WTC11 (cell line): ENCODE results near the gene CELSR2. TPM values are rescaled to one million over a fixed set of nuclear protein-coding genes. Genes with fewer than 3 reads are reported as not detected.

Experiments
- ATAC-seq: fragments of 200-7000 bp; cut with Tn5 transposase; 2 replicates; pipeline ENCODE4 v1.10.0; 2021; ENCODE audit warnings: mild to moderate bottlenecking, moderate library complexity
- CTCF ChIA-PET: fragments of 300-600 bp; sonication (Branson Sonifier 250); formaldehyde crosslinking; loops from one replicate; lab custom pipeline; 2021; ENCODE audit warnings: antibody characterized with exemption; lab: Charles Lee
- POLR2A ChIA-PET: fragments of 350-600 bp; sonication (Branson Sonifier 250); formaldehyde crosslinking; loops from one replicate; lab custom pipeline; 2021; ENCODE audit warnings: antibody characterized with exemption; lab: Charles Lee
- DNase-seq: peaks from one replicate; pipeline ENCODE4 v3.0.0; 2021; ENCODE audit warnings: low spot score
- H3K27ac Mint-ChIP-seq: 2 replicates; pipeline ENCODE4 v1.8.0; 2021; ENCODE audit warnings: mixed read lengths
- H3K27me3 Mint-ChIP-seq: 2 replicates; pipeline ENCODE4 v1.8.0; 2021; ENCODE audit warnings: low read depth, mild to moderate bottlenecking, moderate library complexity, mixed read lengths
- H3K36me3 Mint-ChIP-seq: 2 replicates; pipeline ENCODE4 v1.8.0; 2021; ENCODE audit warnings: mixed read lengths
- H3K4me1 Mint-ChIP-seq: 2 replicates; pipeline ENCODE4 v1.8.0; 2022; ENCODE audit warnings: mixed read lengths
- H3K4me3 Mint-ChIP-seq: 2 replicates; pipeline ENCODE4 v1.8.0; 2021; ENCODE audit warnings: mild to moderate bottlenecking, moderate library complexity, mixed read lengths
- H3K9me3 Mint-ChIP-seq: 2 replicates; pipeline ENCODE4 v1.8.0; 2021; ENCODE audit warnings: mixed read lengths
- AFF4 ChIP-seq: sonication (generic); formaldehyde crosslinking; IDR thresholded peaks from 2 replicates; pipeline ENCODE4 v1.8.1; 2023; ENCODE audit warnings: mild to moderate bottlenecking, missing genetic modification reagents, borderline replicate concordance
- ARID4B ChIP-seq: sonication (generic); formaldehyde crosslinking; IDR thresholded peaks from 2 replicates; pipeline ENCODE4 v1.8.0; 2023; ENCODE audit warnings: missing genetic modification reagents, mild to moderate bottlenecking, borderline replicate concordance
- CREB1 ChIP-seq: sonication (generic); formaldehyde crosslinking; IDR thresholded peaks from 2 replicates; pipeline ENCODE4 v1.8.0; 2023; ENCODE audit warnings: mild to moderate bottlenecking, missing genetic modification reagents
- EMX1 ChIP-seq: fragments of 250-450 bp; sonication (Bioruptor Pico); IDR thresholded peaks from 2 replicates; pipeline ENCODE4 v1.8.0; 2021; ENCODE audit warnings: mild to moderate bottlenecking
- FOXP4 ChIP-seq: sonication (generic); formaldehyde crosslinking; IDR thresholded peaks from 2 replicates; pipeline ENCODE4 v1.8.0; 2022; ENCODE audit warnings: mild to moderate bottlenecking, missing genetic modification reagents
- GRHL2 ChIP-seq: fragments of 250-450 bp; sonication (Bioruptor Pico); IDR thresholded peaks from 2 replicates; pipeline ENCODE4 v1.8.0; 2022; ENCODE audit warnings: mild to moderate bottlenecking, moderate library complexity; ENCODE audit not compliant: insufficient replicate concordance, severe bottlenecking
- HMGXB4 ChIP-seq: sonication (generic); formaldehyde crosslinking; IDR thresholded peaks from 2 replicates; pipeline ENCODE4 v1.8.1; 2023; ENCODE audit warnings: mild to moderate bottlenecking, moderate library complexity, missing genetic modification reagents
- IRF1 ChIP-seq: sonication (generic); formaldehyde crosslinking; IDR thresholded peaks from 2 replicates; pipeline ENCODE4 v1.8.0; 2023; ENCODE audit warnings: missing genetic modification reagents
- JUN ChIP-seq: sonication (generic); formaldehyde crosslinking; IDR thresholded peaks from 2 replicates; pipeline ENCODE4 v1.8.0; 2023; ENCODE audit warnings: mild to moderate bottlenecking, missing genetic modification reagents
- MXD4 ChIP-seq: fragments of 250-450 bp; sonication (Bioruptor Pico); IDR thresholded peaks from 2 replicates; pipeline ENCODE4 v1.8.0; 2021; ENCODE audit warnings: mild to moderate bottlenecking, moderate library complexity, borderline replicate concordance
- NFE2L1 ChIP-seq: sonication (generic); formaldehyde crosslinking; IDR thresholded peaks from 2 replicates; pipeline ENCODE4 v1.8.1; 2023; ENCODE audit warnings: missing genetic modification reagents
- OVOL2 ChIP-seq: fragments of 250-450 bp; sonication (Bioruptor Pico); IDR thresholded peaks from 2 replicates; pipeline ENCODE4 v1.9.0; 2021; ENCODE audit warnings: mild to moderate bottlenecking, borderline replicate concordance
- RORB ChIP-seq: fragments of 250-450 bp; sonication (Bioruptor Pico); IDR thresholded peaks from 2 replicates; pipeline ENCODE4 v1.9.0; 2021; ENCODE audit warnings: mild to moderate bottlenecking
- ZNF219 ChIP-seq: sonication (generic); formaldehyde crosslinking; IDR thresholded peaks from 2 replicates; pipeline ENCODE4 v1.8.0; 2023; ENCODE audit warnings: missing genetic modification reagents, mild to moderate bottlenecking, borderline replicate concordance
- ZNF263 ChIP-seq: sonication (generic); formaldehyde crosslinking; IDR thresholded peaks from 2 replicates; pipeline ENCODE4 v1.8.1; 2022; ENCODE audit warnings: low read depth, mild to moderate bottlenecking, moderate library complexity, missing genetic modification reagents
- ZNF396 ChIP-seq: fragments of 250-450 bp; sonication (Bioruptor Pico); IDR thresholded peaks from 2 replicates; pipeline ENCODE4 v1.8.0; 2021; ENCODE audit warnings: mild to moderate bottlenecking, moderate library complexity, borderline replicate concordance
- ZNF423 ChIP-seq: fragments of 250-450 bp; sonication (Bioruptor Pico); IDR thresholded peaks from 2 replicates; pipeline ENCODE4 v2.1.2; 2022; ENCODE audit warnings: mild to moderate bottlenecking, moderate library complexity
- ZNF532 ChIP-seq: fragments of 250-450 bp; sonication (Bioruptor Pico); IDR thresholded peaks from 2 replicates; pipeline ENCODE4 v1.9.0; 2021; ENCODE audit warnings: mild to moderate bottlenecking, borderline replicate concordance
- total RNA-seq: library from RNA; stranded (reverse); gene quantifications from 3 replicates; pipeline ENCODE4 v1.2.3, GENCODE V29; 2021

CELSR2 gene
- total RNA-seq, 1 experiment from 2014 or later, result 31.3 TPM

- Mint-ChIP-seq H3K9me3 (no peaks in the 10 kb centered on the region), H3K4me3 (no peak overlapping the region), H3K4me1 (peaks cover 21% of the 10 kb centered on the region), H3K36me3 (peaks cover 3% of the 10 kb centered on the region; the same call in 1 of the 2 replicates), H3K27me3 (no peaks in the 10 kb centered on the region), H3K27ac (no peak overlapping the region)
- ATAC-seq (peak; percentile 93), DNase-seq (peak; percentile 96)
- ChIA-PET POLR2A (interaction anchor here (0.6 to 1.0 kb wide), 2 partner anchors 22 to 63 kb away, joined by 3 read pairs; no protein-coding TSS in a partner anchor), CTCF (interaction anchor here (0.5 to 2.7 kb wide), 30 partner anchors 9 to 274 kb away, joined by 3 to 35 read pairs (median 4); partner anchors contain the start of genes CELSR2, CYB561D1, MYBPHL and PSMA5)
- TF ChIP-seq ZNF423 (no peak), OVOL2 (CRISPR knock-in tag) (no peak), EMX1 (CRISPR knock-in tag) (no peak), JUN (CRISPR knock-in tag) (no peak; the same call in 1 of the 2 replicates), MXD4 (CRISPR knock-in tag) (no peak), ARID4B (CRISPR knock-in tag) (peak; percentile 96), ZNF396 (CRISPR knock-in tag) (no peak), IRF1 (CRISPR knock-in tag) (0 out of 2 replicates have a peak, but pooled peaks have one; percentile 58), RORB (CRISPR knock-in tag) (no peak), HMGXB4 (peak; percentile 99), ZNF219 (CRISPR knock-in tag) (no peak), GRHL2 (CRISPR knock-in tag) (no peak), FOXP4 (CRISPR knock-in tag) (peak; percentile 90), NFE2L1 (CRISPR knock-in tag) (peak; percentile 73; the same call in 1 of the 2 replicates), ZNF532 (CRISPR knock-in tag) (peak; percentile 69; the same call in 1 of the 2 replicates), AFF4 (CRISPR knock-in tag) (no peak), CREB1 (CRISPR knock-in tag) (peak; percentile 82), ZNF263 (CRISPR knock-in tag) (no peak)
These were observed 14.4 kb downstream of the CELSR2 start for GRCh38 chr1:109263597-109264378.
